Body of pancreas (tissue), 4 donors: Measurements from ENCODE around the gene RGS16. TPM values are rescaled to one million over a fixed set of nuclear protein-coding genes. Genes with fewer than 3 reads are reported as not detected.

Experiments used
- ATAC-seq: fragments of 150-250 bp; one replicate; pipeline ENCODE4 v1.9.1; 2016
- DNase-seq, 4 donors: peaks; one replicate each; pipeline ENCODE4 v3.0.0-alpha.2; 2019
- H3K27ac ChIP-seq, 4 donors: fragments of 200-600 bp; sonication (generic); 1 replicate in 3 of 4; 2 replicates in 1 of 4; pipeline versions ENCODE4 v1.5.1 to v1.6.1; 2016 to 2019; ENCODE audit warnings: mild to moderate bottlenecking in 1 of 4, mixed read lengths in 1 of 4, moderate library complexity in 1 of 4
- H3K27me3 ChIP-seq, 2 donors: fragments of 200-600 bp; sonication (generic); one replicate each; pipeline ENCODE4 v1.6.0; 2016; ENCODE audit warnings: mild to moderate bottlenecking in 1 of 2
- H3K36me3 ChIP-seq, 2 donors: fragments of 200-600 bp; sonication (generic); replicated peaks in 1 of 2; 2 replicates each; pipeline ENCODE4 v1.5.1; 2016; ENCODE audit warnings: low read depth in 2 of 2; ENCODE audit not compliant: insufficient read depth in 1 of 2
- H3K4me1 ChIP-seq: fragments of 200-600 bp; sonication (generic); one replicate; pipeline ENCODE4 v1.6.0; 2016
- H3K4me3 ChIP-seq, 2 donors: fragments of 200-600 bp; sonication (generic); 1 replicate in 1 of 2; 2 replicates in 1 of 2; pipeline ENCODE4 v1.5.1; 2016 to 2019
- H3K9me3 ChIP-seq, 3 donors: fragments of 200-600 bp; sonication (generic); 1 replicate in 2 of 3; 2 replicates in 1 of 3; pipeline ENCODE4 v1.5.1; 2016
- POLR2A ChIP-seq, 3 donors: fragments of 450-650 bp; IDR thresholded peaks; one replicate each; pipeline ENCODE4 v1.6.1; 2016; ENCODE audit warnings: antibody characterized with exemption in 3 of 3, mild to moderate bottlenecking in 2 of 3
- WGBS, 2 donors: methylation state at CpG; one replicate each; pipeline ENCODE4 v1.1.5; 2017; 5-methylcytosine and 5-hydroxymethylcytosine counted together
- intact Hi-C: fragments of 100-400 bp; cut with DNase I; formaldehyde crosslinking; loops from one replicate; pipeline ENCODE4 v1.15.1; 2023
- total RNA-seq, 2 donors: library from RNA; depleted of rRNA; stranded (reverse); fragments of >200 nt; gene quantifications; one replicate each; pipeline ENCODE4 v1.1.0, GENCODE V29; 2016
- TF ChIP-seq, protein P1 (sequence below), 7 experiments: fragments of 450-650 bp in 4 of 7; fragments of 200-600 bp in 3 of 7; sonication (generic) in 3 of 7; IDR thresholded peaks; one replicate each; pipeline ENCODE4 v1.5.1; 2016 to 2019; ENCODE audit warnings: antibody characterized with exemption in 7 of 7

Gene RGS16
- total RNA-seq, 2 donors from 2014 or later, result 2.6 to 3.9 TPM

DNA sequence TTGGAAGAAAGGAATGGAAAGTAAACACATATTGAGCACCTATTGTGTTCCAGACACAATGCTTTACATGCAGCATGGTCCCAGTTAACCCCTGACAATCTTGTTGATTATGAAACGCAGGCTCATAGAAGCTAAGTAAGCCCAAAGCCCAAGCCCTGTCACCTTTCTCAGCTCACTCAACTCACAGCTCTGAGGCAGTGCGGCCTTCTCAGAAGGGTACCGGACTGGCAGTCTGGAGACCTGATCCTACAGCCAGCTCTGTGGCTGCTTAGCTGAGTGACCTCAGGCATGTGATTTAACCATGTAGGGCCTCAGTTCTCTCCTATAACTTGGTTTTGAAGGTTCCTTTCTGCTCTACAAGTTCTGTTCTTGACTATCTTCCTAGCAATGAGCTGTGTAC is 14.7 kb downstream of the RGS16 start:
- Histone ChIP-seq H3K9me3 (no peaks in the 10 kb centered on the region), H3K27me3 (no peaks in the 10 kb centered on the region), H3K27ac (peak overlapping the region in 2 of 4 donors; percentile 90 to 93), H3K36me3 (no peaks in the 10 kb centered on the region), H3K4me1 (peaks cover 20% of the 10 kb centered on the region), H3K4me3 (no peak overlapping the region)
- no peak for ATAC-seq
- 77 to 78% methylated on average over 3 of the region's 3 CpGs for WGBS, 2 donors
- DNase-seq, result no peak
- intact Hi-C loops, result no loop called here
- TF ChIP-seq POLR2A (IDR thresholded peaks at IDR 0.05), result no peak
- TF ChIP-seq, protein P1, sequence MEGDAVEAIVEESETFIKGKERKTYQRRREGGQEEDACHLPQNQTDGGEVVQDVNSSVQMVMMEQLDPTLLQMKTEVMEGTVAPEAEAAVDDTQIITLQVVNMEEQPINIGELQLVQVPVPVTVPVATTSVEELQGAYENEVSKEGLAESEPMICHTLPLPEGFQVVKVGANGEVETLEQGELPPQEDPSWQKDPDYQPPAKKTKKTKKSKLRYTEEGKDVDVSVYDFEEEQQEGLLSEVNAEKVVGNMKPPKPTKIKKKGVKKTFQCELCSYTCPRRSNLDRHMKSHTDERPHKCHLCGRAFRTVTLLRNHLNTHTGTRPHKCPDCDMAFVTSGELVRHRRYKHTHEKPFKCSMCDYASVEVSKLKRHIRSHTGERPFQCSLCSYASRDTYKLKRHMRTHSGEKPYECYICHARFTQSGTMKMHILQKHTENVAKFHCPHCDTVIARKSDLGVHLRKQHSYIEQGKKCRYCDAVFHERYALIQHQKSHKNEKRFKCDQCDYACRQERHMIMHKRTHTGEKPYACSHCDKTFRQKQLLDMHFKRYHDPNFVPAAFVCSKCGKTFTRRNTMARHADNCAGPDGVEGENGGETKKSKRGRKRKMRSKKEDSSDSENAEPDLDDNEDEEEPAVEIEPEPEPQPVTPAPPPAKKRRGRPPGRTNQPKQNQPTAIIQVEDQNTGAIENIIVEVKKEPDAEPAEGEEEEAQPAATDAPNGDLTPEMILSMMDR (IDR thresholded peaks at IDR 0.05), result no peak

DNA sequence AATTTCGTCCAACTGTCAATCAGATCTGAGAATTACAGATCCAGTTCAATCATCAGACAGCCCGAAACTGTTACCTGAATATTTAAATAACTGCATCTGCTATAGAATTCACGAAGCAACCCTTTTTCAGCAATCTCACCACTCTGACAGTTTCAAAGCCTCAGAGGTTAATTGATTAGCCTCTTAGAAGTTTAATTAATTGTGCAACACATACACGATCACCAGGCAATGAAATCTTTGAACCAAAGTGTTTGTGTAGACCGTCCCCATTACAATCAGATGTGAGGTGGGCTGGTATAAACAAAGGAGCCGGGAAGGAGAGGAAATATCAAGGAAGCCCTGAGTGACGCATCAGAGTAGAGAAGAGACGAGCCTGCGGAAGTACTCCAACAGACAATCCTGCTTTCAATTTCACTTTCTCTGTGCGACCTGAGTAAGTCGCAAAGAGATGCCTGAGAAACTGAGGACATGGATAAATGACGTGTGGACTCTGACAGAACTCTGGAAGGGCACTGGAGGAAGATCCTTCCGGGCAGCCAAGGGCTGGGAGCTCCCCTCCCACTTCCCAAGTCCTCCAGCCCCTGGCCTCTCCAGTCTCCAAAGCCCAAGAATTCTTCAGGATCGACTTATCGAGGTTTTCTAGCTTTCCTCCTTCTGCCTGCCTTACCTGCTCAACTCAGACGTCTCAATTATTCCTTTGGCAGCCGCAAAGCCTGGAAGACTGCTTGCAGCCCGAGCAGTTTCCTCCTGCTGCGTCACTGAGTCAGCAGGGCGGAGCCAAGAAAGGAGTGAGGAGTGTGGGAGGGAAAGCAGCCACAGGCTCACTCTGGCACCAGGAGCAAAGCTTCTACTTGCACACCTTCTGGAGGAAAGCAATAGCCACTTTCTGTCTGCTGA is 15.4 kb downstream of the RGS16 start, which contains the start of gene RNASEL:
Gene RNASEL, minus strand, starts transcription at position 757 of the 897 bp plus-strand sequence. CDS start 2,450 bp downstream, outside the sequence.
- TF ChIP-seq POLR2A (IDR thresholded peaks at IDR 0.05), result peak in 2 of 3 donors; percentile 74 to 78
- TF ChIP-seq, protein P1 (IDR thresholded peaks at IDR 0.05), result no peak
- ATAC-seq, result peak; percentile 92
- peak within 1 kb of the TSS; percentile 61 to 93 (median 84) for H3K27ac ChIP-seq
- 1 to 2% methylated on average over 20 of the region's 20 CpGs for WGBS, 2 donors
- H3K9me3 ChIP-seq, result no peaks in the 10 kb centered on the region
- intact Hi-C loops, result no loop called here
- peak; percentile 73 to 82 (median 80) for DNase-seq
- no peaks in the 10 kb centered on the region for H3K27me3 ChIP-seq
- H3K36me3 ChIP-seq, result no peaks in the 10 kb centered on the region
- H3K4me3 ChIP-seq, result peak within 1 kb of the TSS; percentile 3 to 40
- peaks cover 22% of the 10 kb centered on the region for H3K4me1 ChIP-seq

DNA sequence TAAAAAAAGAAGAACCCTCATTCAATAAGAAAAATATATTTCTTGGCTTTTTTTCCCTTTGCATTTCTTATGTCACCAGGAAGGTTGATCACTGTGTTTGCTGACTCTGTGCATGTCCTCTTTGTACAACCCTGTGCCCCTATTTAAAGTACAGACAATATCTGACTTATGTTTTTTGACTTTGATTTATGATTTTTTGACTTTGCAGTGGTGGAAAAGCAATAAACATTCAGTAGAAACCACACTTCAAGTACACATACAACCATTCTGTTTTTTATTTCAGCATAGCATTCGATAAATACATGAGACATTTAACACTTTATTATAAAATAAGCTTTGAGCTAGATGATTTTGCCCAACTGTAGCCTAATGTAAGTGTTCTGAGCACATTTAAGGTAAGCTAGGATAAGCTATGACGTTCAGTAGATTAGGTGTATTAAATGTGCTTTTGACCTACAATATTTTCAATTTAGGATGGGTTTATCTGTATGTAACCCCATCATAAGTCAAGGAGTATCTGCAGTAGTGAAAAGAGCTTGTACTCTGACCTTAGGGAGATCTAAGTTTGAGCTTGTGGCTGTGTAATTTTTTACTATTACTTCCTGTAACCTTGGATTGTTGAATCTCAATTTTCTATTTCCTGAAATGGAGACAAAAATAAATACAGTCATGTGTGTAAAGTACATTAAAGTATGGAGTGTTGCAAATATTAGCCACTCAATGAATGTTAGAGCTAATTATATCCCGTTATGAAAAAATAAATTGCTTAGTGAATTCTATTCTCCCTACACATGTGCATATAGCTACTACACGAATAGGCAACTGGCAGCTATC is 16.3 kb downstream of the RGS16 start:
- H3K4me1 ChIP-seq, result peaks cover 22% of the 10 kb centered on the region
- H3K9me3 ChIP-seq, result no peaks in the 10 kb centered on the region
- ATAC-seq (peak; percentile 31), DNase-seq (no peak)
- TF ChIP-seq POLR2A (IDR thresholded peaks at IDR 0.05), result no peak
- TF ChIP-seq, protein P1 (IDR thresholded peaks at IDR 0.05), result no peak
- H3K4me3 ChIP-seq, result peak overlapping the region; percentile 3 to 40
- H3K27me3 ChIP-seq, result no peaks in the 10 kb centered on the region
- intact Hi-C loops, result no loop called here
- 31 to 32% methylated on average over 4 of the region's 4 CpGs for WGBS, 2 donors
- H3K36me3 ChIP-seq, result no peaks in the 10 kb centered on the region
- H3K27ac ChIP-seq, result peak overlapping the region in 2 of 4 donors; percentile 90 to 93

DNA sequence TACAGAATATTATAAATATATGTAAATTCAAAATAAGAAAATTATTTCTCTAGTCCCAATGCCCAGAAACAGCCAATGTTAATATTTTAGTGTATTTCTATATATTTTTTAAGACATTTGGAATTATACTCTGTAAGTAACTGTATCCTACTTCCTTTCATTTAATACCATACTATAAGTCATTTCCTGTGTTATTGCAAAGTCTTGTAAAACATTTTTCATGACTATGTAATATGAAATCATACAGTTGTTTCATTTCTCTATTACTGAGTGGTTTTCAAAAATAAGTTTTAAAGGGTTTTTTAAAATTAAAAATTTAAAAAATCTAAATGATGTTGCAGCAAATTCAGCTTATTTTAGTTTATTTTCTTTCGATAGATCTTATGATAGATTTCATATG is 17.1 kb downstream of the RGS16 start:
- WGBS, 2 donors, result 0 to 2% methylated on average over 1 of the region's 1 CpG
- ATAC-seq, result no peak
- no peak for DNase-seq
- H3K27ac ChIP-seq, result no peak overlapping the region
- H3K4me1 ChIP-seq, result peaks cover 22% of the 10 kb centered on the region
- intact Hi-C loops, result no loop called here
- no peaks in the 10 kb centered on the region for H3K27me3 ChIP-seq
- H3K4me3 ChIP-seq, result no peak overlapping the region
- TF ChIP-seq POLR2A (IDR thresholded peaks at IDR 0.05), result no peak
- TF ChIP-seq, protein P1 (IDR thresholded peaks at IDR 0.05), result no peak
- no peaks in the 10 kb centered on the region for H3K36me3 ChIP-seq
- no peaks in the 10 kb centered on the region for H3K9me3 ChIP-seq
